IPS-18c (cell line): ENCODE results near the gene MISP.
"Not testable (repeated sequence)": the region's sequence is repeated elsewhere in the genome, so short reads cannot be mapped to it uniquely, and the experiment has no call there.

Source experiments
- H3K4me3 ChIP-seq: 2 replicates; pipeline ENCODE4 v1.7.0; 2013; ENCODE audit warnings: low read depth, mild to moderate bottlenecking, low read length, moderate library complexity; ENCODE audit not compliant: insufficient read depth
- H3K9me3 ChIP-seq: one replicate; pipeline ENCODE4 v1.6.1; 2013; ENCODE audit warnings: mild to moderate bottlenecking, low read length, moderate library complexity; ENCODE audit not compliant: control insufficient read depth, insufficient read depth

The MISP gene, protein sequence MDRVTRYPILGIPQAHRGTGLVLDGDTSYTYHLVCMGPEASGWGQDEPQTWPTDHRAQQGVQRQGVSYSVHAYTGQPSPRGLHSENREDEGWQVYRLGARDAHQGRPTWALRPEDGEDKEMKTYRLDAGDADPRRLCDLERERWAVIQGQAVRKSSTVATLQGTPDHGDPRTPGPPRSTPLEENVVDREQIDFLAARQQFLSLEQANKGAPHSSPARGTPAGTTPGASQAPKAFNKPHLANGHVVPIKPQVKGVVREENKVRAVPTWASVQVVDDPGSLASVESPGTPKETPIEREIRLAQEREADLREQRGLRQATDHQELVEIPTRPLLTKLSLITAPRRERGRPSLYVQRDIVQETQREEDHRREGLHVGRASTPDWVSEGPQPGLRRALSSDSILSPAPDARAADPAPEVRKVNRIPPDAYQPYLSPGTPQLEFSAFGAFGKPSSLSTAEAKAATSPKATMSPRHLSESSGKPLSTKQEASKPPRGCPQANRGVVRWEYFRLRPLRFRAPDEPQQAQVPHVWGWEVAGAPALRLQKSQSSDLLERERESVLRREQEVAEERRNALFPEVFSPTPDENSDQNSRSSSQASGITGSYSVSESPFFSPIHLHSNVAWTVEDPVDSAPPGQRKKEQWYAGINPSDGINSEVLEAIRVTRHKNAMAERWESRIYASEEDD

DNA sequence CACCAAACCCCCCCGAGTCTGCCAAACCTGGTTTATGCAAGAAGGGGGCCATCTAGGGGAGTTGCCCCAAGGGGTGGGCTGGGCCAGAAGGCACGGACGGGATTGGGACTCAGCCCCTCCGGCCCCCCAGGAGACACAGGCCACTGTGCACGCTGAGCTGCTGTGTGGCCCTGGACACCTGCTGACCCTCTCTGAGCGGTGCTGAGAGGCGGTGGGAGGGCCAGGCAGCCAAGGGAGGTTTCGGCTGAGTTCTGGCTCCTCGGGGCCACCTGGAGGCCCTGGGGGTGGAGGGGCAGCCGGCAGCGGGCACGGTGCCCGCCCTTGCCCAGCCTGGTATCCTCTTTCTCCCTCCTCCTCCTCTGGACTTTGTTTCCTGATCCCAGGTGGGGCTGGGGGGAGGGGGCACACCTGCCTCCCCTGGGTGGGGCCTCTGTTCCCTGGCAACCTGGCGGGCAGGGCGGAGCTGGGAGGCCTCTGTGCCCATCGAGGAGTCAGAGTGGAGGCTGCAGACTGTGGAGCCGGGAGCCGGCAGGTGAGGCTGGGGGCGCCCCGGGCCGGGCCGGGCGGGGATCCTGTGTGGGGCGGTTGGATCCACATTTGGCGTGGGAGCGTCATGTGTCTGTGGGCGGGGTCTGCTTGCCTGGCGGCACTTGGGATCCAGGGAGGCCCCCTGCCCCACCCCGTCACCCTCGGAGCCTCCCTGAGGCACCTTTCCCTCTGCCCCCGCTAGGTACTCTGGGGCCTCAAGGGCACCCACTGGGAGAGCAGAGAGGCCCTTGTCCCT lies at the start of gene MISP:
MISP (plus strand) TSS at position 473 of the 784 bp plus-strand sequence. CDS start 5,835 bp downstream, outside the sequence.
- Histone ChIP-seq H3K9me3 (peaks cover 3% of the 10 kb centered on the region), H3K4me3 (no peak within 1 kb of the TSS)

DNA sequence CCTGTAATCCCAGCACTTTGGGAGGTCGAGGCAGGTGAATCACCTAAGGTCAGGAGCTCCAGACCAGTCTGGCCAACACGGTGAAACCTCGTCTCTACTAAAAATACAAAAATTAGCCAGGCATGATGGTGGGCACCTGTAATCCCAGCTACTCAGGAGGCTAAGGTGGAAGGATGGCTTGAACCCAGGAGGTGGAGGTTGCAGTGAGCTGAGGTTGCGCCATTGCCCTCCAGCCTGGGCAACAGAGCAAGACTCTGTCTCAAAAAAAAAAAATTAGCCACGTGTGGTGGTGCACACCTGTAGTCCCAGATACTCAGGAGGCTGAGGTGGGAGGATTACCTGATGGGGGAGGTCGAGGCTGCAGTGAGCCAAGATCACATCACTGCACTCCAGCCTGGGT lies 48.1 kb upstream of the MISP start:
- H3K9me3 ChIP-seq, H3K4me3 ChIP-seq: not testable (repeated sequence)

DNA sequence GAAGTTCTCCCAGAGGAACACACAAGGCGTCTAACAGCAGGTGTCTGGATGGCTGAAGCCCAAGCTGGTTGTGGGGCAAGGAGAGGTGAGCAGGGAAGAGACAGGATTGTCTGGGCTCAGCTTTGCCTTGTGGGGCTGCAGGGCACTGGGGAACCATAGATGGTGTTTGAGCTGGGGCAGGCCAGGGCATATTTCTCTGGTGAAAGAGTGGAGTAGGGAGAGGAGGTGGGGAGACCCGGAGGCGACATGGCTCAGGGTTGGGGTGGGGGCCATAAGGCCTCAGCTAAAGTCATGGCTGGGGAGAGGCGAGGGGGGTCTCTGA lies 47.6 kb upstream of the MISP start:
- Histone ChIP-seq H3K4me3 (peak overlapping the region; percentile 43; the same call in 1 of the 2 replicates), H3K9me3 (peaks cover 2% of the 10 kb centered on the region)

DNA sequence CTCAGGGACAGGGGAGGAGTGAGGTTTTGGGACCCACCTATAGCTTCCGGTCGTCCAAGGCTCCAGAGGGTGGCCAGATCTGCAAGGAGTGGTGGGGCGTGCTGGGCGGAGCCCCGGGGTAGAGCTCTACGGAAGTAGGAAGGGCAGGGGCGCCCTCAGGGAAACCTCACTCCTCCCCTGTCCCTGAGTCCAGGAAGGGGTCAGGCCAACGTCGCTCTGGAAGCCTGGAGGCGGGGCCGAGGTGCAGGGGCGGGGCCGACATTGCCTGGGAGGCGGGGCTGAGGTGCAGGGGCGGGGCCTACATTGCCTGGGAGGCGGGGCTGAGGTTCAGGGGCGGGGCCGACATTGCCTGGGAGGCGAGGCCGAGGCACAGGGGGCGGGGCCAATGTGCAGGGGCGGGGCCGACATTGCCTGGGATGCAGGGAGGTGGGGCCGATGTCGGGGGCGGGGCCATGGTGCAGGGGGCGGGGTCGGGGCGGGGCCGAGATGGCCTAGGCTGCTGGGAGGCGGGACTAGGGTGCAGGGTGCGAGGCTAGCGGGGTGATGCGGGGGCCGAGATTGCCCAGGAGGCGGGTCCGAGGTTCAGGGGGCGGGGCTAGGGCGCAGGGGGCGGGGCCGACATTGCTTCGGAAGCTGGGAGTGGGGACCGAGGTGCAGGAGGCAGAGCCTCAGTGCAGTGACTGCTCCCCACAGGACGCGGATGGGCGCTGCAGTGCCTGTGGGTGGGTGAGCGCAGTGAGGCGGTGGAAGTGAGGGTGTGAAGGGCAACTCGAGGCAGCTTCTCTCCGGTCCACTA lies 47.1 kb upstream of the MISP start:
- peak overlapping the region; percentile 52 for H3K4me3 ChIP-seq

DNA sequence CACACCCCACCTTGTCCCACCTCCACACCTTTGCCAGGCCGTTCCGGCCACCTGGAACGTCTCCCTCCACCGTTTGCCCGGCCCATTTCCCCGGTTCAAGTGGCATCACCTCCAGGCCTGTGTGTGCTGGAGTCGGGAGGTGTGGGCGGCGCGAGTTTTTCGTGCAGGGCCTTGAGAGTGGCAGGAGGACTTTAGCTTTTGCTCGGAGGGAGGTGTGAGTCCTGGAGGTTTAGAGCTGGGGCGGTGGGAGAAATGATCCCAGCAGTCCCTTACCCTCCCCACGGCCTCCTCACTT lies 46.5 kb upstream of the MISP start:
- H3K9me3 ChIP-seq, result peaks cover 4% of the 10 kb centered on the region
- H3K4me3 ChIP-seq, result peak overlapping the region; percentile 52

More for the DNA sequence above, 47.1 kb upstream of the MISP start:
- peaks cover 4% of the 10 kb centered on the region for H3K9me3 ChIP-seq

DNA sequence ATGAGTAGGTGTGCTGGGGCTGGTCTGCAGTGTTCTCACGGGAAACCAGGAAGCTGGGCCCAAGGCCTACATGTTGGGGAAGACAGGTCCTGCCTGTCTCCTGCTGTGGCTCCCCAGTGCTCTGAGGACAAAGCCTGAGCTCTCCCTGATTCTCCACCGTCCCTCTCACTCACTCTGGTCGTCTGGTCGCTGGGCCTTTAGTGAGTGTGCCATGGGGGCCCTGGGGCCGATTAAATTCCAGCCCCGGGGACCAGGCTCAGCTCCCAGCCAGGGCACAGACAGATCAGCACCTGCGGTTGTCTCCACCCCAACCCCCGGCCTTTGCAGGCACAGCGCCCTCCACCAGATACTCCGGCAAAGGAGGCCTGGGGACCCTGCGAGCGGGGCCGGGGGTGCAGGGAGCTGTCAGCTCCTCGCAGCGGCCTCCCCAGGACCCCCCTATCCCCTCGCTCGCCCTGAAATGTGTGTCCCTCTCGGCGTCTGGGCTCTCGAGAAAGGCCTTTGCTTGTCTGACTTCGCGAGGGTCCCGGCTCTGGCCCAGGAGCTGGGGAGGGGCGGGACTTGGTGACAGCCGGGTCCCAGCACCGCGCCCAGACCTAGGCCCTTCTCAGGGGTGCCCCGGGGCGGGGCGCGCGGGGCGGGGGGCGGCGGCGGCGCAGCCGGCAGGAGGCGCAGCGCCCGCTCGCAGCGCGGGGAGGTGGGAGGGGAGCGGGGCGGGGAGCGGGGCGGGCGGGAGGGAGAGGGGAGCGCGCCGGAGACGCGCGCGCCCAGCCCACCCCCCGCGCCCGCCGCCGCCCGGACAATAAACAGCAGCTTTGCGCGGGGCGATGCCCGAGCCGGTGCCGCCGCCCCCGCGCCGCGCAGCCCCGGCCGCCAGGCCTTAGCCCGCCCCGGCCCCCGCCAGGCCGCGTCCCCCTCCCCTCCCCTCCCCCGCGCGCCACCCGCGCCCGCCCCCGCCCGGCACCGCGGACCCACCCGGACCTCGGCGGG lies 42.5 kb upstream of the MISP start, which contains the start of gene PALM:
PALM (plus strand) TSS at position 782 of the 990 bp plus-strand sequence. CDS start 212 bp downstream, outside the sequence.
- Histone ChIP-seq H3K4me3 (peak within 1 kb of the TSS; percentile 56), H3K9me3 (peaks cover 4% of the 10 kb centered on the region)

DNA sequence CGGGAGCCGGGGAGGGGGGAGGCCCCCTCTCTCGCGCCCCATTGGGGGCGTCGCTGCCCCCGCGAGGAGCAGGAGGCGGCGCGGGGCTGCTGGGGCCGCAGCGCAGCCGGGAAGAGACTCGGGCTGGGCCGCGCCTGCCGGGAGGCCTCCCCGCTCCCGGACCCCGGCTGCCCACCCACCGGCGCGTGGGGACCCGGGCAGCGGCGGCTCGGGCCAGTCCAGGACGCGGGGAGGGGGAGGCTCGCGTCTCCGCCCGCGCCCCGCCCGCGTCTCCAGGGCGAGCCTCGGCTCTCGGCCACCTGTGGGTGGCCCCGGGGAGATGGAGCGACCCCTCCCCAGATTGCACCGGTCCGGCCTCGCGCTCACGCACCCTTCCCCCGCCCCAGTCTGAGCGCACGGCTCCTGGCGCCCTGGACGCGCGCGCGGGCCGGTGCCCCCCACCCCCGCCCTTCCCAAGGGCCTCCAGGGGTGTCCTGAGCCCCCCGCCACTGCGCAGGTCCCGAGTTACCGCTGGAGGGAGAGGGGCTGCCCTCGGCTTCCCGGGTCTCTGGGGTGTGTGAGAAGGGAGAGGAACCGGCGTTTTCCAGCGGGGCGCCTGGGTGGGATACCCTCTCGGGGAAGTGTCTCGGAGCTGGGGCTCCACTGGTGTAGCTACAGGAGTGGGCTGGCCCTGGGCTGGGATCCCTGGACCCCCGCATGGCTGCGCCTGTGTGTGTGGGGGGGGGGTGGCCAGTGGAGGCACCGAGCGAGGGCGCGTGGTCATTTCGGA lies 41.5 kb upstream of the MISP start:
- H3K4me3 ChIP-seq, result peak overlapping the region; percentile 56

DNA sequence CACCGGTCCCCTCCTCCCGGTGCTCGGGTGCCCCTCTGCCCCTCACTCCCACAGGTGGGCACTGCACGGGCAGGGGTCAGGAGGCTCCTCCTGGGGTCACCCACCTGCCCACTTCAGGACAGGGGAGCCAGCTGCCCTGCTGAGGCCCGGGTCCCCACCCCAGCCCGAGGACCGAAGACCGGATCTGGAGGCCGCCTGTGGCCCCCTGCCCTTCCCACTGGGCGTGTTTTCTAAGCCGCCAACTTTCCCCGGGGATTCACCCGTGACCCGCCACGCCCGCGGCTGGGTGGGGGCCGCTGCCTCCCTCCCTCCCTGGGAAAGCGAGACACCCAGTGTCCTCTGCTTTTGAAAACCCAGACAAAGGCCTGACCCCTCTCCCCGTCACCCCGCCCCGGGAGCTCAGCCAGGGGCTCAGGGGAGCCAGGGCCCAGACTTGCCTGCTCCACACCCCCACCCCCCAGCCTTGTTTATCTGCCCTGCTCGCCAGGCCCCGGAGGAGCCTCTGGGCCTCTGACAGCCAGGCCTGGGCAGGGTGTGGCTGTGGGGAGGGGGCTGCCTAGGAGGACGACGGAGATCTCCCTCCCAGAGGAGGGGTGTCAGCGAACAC lies 40.8 kb upstream of the MISP start:
- Histone ChIP-seq H3K9me3 (peaks cover 4% of the 10 kb centered on the region), H3K4me3 (peak overlapping the region; percentile 56)

More for the DNA sequence above, 41.5 kb upstream of the MISP start:
- H3K9me3 ChIP-seq, result peaks cover 4% of the 10 kb centered on the region

DNA sequence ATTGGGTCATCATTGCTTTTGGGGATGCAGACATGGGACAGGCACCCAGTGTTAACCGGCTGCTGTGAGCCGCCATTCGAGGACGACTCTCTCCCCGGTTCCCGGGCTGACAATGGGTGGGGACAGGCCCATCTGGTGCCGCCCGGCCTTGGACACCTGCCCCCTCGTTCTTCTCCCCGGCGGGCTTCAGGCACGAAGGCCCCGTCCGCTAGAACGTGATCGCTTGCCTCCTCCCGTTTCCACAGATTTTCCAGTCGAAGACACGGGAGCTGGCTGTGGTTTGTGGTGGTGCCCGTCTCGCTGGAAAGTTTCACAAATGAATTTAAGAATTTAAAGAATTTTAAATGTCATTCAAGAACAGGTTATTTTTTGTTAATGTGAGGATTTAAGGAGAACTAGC lies 40.1 kb upstream of the MISP start:
- Histone ChIP-seq H3K4me3 (no peak overlapping the region), H3K9me3 (peaks cover 4% of the 10 kb centered on the region)

DNA sequence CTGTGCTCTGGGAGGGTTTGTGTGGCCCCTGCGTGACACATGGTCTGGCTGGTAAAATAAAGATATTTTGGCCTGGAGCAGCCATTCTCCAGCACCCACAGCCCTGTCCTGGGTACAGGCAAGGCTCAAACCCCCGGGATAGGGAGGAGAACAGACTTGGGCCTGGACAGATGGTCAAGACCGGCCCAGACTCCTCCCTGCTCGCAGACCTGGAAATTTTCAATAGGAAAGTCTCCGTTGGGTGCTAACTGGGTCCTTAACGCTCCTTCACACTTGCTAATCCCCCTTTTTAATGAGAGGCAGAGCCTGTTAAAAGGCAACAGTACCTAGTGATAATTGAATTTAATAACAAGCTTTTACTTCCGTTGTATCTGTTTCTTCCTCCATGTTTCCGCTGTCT lies 39.7 kb upstream of the MISP start:
- Histone ChIP-seq H3K4me3 (no peak overlapping the region), H3K9me3 (peaks cover 4% of the 10 kb centered on the region)

DNA sequence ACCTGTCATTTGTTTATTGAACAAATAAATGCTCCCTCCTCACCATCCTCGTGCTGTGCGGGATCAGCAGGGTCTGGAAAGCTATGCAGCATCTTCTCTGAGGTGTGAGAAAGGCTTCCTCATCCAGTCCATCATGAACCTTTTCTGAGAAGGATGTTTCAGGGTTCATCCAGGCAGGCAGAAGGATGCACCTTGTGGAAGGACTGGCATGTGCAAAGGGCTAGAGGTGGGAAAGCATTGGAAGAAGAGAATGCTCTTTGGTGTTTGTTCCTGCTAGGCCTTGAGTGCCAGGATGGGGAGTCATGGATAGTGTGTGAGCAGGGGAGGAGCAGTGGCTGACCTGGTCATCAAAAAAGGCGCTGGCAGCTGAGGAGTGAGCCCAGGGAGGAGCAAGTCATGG lies 35.6 kb upstream of the MISP start:
- H3K9me3 ChIP-seq, result no peaks in the 10 kb centered on the region
- no peak overlapping the region for H3K4me3 ChIP-seq

DNA sequence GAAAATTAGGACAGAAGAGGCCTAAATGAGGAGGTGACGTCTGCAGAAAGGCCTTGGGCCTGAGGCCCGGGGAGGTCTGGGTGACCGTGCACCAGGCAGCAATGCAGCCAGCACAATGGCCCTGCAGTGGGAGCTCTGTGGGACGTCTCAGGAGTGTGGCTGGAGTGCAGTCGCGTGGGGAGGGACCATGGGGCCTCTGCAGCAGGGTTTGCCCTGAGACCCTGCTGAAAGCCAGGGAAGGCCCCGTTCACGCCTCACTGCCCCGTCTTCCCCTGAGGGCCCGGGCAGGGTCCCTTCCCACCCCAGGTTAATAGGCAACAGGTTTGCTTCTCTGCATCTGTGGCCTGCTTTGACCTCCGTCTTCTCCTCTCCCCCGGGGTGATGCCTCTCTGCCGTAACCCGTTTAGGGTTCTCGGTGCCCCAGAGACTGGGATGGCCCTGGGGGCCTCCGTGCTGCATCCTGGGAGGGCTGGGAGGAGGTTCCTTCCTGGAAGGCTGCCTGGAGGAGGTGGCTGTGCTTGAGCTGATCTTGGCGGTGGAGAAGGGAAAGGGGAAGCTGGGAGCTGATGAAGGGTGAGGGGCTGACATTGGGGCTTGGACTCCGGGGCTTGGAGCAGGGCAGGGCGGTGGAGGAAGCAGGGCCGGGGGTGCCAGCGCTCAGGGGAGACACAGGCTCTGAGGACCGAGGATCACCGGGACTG lies 32.5 kb upstream of the MISP start:
- Histone ChIP-seq H3K4me3 (no peak overlapping the region), H3K9me3 (no peaks in the 10 kb centered on the region)

DNA sequence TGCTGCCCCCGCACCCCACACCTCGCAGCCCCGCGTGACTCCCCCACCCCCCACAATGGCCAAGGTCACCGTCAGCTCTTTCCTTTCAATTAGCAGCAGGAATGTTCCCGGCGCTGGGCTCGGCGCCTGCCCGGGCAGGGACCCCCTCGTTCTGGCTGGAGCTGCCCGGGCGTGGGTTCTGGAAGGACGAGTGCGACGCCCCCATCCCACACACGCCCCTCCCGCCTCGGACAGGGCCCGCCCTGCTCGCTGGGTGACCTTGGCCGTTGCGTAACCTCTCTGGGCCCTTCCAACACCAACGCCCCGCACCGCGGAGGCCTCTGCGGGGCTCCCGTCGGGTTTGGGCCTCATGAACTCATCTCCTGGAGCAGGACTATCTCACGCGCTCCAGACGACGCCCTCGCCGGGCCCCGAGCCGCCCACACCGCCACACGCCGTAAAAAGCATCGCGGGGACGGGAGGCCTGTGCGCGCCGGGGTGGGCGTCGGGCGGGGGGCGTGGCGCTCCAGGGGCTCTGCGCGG lies 31.9 kb upstream of the MISP start:
- Histone ChIP-seq H3K9me3 (no peaks in the 10 kb centered on the region), H3K4me3 (no peak overlapping the region)

DNA sequence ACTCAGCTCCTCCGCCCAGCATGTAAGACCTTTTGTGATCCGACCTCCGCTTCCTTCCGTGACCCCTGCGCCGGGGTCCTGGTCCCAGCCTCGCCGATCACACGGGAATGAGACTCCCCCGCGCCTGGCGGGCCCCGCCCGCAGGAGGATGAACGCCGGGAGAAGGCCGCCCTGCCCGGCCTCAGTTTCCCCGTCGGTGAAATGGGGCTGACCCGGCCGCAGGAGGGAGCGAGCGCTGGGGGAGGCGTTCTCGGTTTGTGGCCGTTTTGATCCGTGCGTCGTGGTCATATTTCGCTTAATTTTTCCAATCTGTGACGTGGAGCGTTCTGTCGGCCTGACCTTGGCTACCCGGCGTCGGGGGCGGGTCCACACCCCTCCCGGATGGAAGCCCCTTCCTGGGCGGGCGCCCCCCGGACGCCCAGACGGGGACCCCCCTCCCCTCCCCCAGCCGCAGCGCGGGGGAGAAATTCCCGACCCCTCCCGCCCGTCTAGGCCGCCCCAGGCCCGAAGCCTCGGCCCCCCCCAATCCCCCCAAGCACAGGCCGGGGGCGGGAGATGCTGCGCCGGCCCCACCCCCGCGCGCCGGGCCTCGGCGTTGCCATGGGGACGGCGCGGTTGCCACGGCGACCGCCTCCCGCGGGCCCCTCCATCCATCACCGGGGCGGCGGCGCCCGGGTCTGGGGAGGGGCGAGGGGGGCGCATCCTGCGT lies 31.1 kb upstream of the MISP start:
- Histone ChIP-seq H3K9me3 (no peaks in the 10 kb centered on the region), H3K4me3 (no peak overlapping the region)
